SU-DHL-6 (cell line): ENCODE results near the gene FEM1A.

Source experiments
- H2AFZ ChIP-seq: fragments of 200-600 bp; sonication (generic); 2 replicates; pipeline ENCODE4 v1.6.1; 2014; ENCODE audit warnings: low read depth, mild to moderate bottlenecking, moderate library complexity, mixed read lengths, antibody characterized with exemption, low read length; ENCODE audit not compliant: severe bottlenecking
- H3F3A ChIP-seq: fragments of 200-600 bp; shearing (Covaris generic); 2 replicates; pipeline ENCODE4 v1.6.0; 2016; ENCODE audit warnings: antibody characterized with exemption, mild to moderate bottlenecking; ENCODE audit not compliant: insufficient read depth
- H3K27ac ChIP-seq: fragments of 200-600 bp; sonication (generic); 2 replicates; pipeline ENCODE4 v1.5.1; 2016; ENCODE audit warnings: low read depth, mild to moderate bottlenecking, low read length, moderate library complexity, mixed read lengths
- H3K27me3 ChIP-seq: fragments of 200-600 bp; sonication (generic), shearing (Covaris generic); 2 replicates; pipeline ENCODE4 v1.6.0; 2014; ENCODE audit warnings: mild to moderate bottlenecking, low read length
- H3K36me3 ChIP-seq: fragments of 200-600 bp; sonication (generic); 2 replicates; pipeline ENCODE4 v1.6.1; 2014; ENCODE audit warnings: mild to moderate bottlenecking, low read length, mixed read lengths
- H3K4me2 ChIP-seq: fragments of 300-600, 200-600 bp; shearing (Covaris generic), sonication (generic); 2 replicates; pipeline ENCODE4 v1.6.0; 2014; ENCODE audit warnings: low read length, low read depth, mild to moderate bottlenecking; ENCODE audit not compliant: poor library complexity, severe bottlenecking
- H3K4me3 ChIP-seq: fragments of 200-600 bp; sonication (generic); 2 replicates; pipeline ENCODE4 v1.5.1; 2014; ENCODE audit warnings: antibody characterized with exemption, low read length, mild to moderate bottlenecking, mixed read lengths; ENCODE audit not compliant: insufficient read depth, poor library complexity, severe bottlenecking
- H3K79me2 ChIP-seq: fragments of 200-600 bp; sonication (generic); 2 replicates; pipeline ENCODE4 v1.6.1; 2014; ENCODE audit warnings: mild to moderate bottlenecking, low read length, moderate library complexity; ENCODE audit not compliant: insufficient read depth
- H3K9ac ChIP-seq: fragments of 200-600 bp; sonication (generic); 2 replicates; pipeline ENCODE4 v1.7.0; 2014; ENCODE audit warnings: mild to moderate bottlenecking, low read length
- H3K9me2 ChIP-seq: fragments of 200-600 bp; sonication (generic); replicated peaks from 2 replicates; pipeline ENCODE4 v1.6.1; 2014; ENCODE audit warnings: low read length; ENCODE audit not compliant: insufficient read depth
- H3K9me3 ChIP-seq: fragments of 200-600 bp; sonication (generic); 2 replicates; pipeline ENCODE4 v1.6.1; 2014; ENCODE audit warnings: low read length, mixed read lengths; ENCODE audit not compliant: insufficient read depth
- H4K20me1 ChIP-seq: fragments of 200-600 bp; sonication (generic); 2 replicates; pipeline ENCODE4 v1.6.1; 2014; ENCODE audit warnings: low read depth, mild to moderate bottlenecking, antibody characterized with exemption, low read length, moderate library complexity, mixed read lengths
- CTCF ChIP-seq: fragments of 200-600 bp; sonication (generic); IDR thresholded peaks from one replicate; pipeline ENCODE4 v1.5.1; 2017; ENCODE audit warnings: antibody characterized with exemption, mild to moderate bottlenecking, low read length, moderate library complexity; ENCODE audit not compliant: insufficient read depth, poor library complexity, severe bottlenecking
- EZH2phosphoT487 ChIP-seq: fragments of 200-600 bp; sonication (generic), shearing (Covaris generic); conservative IDR thresholded peaks from 2 replicates; pipeline ENCODE4 v1.6.1; 2018; ENCODE audit warnings: mild to moderate bottlenecking, antibody characterized with exemption, low read length, moderate library complexity, mixed read lengths

The FEM1A gene

GRCh38 chr19:4764393-4764660 is 27.2 kb upstream of the FEM1A start:
- Histone ChIP-seq H3K9ac (no peak overlapping the region), H3K9me3 (no peaks in the 10 kb centered on the region), H3K4me2 (no peak overlapping the region), H3K27ac (no peak overlapping the region), H3K27me3 (no peaks in the 10 kb centered on the region), H3K36me3 (no peaks in the 10 kb centered on the region), H4K20me1 (no peaks in the 10 kb centered on the region), H3K9me2 (no peaks in the 10 kb centered on the region), H3K79me2 (no peaks in the 10 kb centered on the region), H3F3A (no peaks in the 10 kb centered on the region), H2AFZ (no peak overlapping the region), H3K4me3 (no peak overlapping the region)
- no peak for TF ChIP-seq EZH2phosphoT487
- no peak for TF ChIP-seq CTCF

GRCh38 chr19:4768934-4769777 is 22.4 kb upstream of the FEM1A start:
- Histone ChIP-seq H3F3A (no peaks in the 10 kb centered on the region), H3K27me3 (no peaks in the 10 kb centered on the region), H2AFZ (no peak overlapping the region), H3K36me3 (no peaks in the 10 kb centered on the region), H3K9me2 (no peaks in the 10 kb centered on the region), H4K20me1 (no peaks in the 10 kb centered on the region), H3K9me3 (no peaks in the 10 kb centered on the region), H3K9ac (no peak overlapping the region), H3K27ac (no peak overlapping the region), H3K79me2 (no peaks in the 10 kb centered on the region), H3K4me3 (no peak overlapping the region), H3K4me2 (no peak overlapping the region)
- TF ChIP-seq EZH2phosphoT487 (no peak), CTCF (no peak)

GRCh38 chr19:4772566-4772965 is 19.0 kb upstream of the FEM1A start:
- H3K27me3 ChIP-seq, result no peaks in the 10 kb centered on the region
- no peaks in the 10 kb centered on the region for H3K36me3 ChIP-seq
- no peak overlapping the region for H3K4me2 ChIP-seq
- no peak overlapping the region for H2AFZ ChIP-seq
- H3F3A ChIP-seq, result no peaks in the 10 kb centered on the region
- H3K79me2 ChIP-seq, result no peaks in the 10 kb centered on the region
- H3K4me3 ChIP-seq, result no peak overlapping the region
- TF ChIP-seq CTCF (no peak), EZH2phosphoT487 (no peak)
- no peaks in the 10 kb centered on the region for H3K9me2 ChIP-seq
- H4K20me1 ChIP-seq, result no peaks in the 10 kb centered on the region
- no peak overlapping the region for H3K9ac ChIP-seq
- H3K27ac ChIP-seq, result no peak overlapping the region
- no peaks in the 10 kb centered on the region for H3K9me3 ChIP-seq
